ENCODE data around the gene ZNF230.
A peak's percentile ranks its signal among the peaks of the same experiment; 100 is the strongest.

Gene ZNF230

DNA sequence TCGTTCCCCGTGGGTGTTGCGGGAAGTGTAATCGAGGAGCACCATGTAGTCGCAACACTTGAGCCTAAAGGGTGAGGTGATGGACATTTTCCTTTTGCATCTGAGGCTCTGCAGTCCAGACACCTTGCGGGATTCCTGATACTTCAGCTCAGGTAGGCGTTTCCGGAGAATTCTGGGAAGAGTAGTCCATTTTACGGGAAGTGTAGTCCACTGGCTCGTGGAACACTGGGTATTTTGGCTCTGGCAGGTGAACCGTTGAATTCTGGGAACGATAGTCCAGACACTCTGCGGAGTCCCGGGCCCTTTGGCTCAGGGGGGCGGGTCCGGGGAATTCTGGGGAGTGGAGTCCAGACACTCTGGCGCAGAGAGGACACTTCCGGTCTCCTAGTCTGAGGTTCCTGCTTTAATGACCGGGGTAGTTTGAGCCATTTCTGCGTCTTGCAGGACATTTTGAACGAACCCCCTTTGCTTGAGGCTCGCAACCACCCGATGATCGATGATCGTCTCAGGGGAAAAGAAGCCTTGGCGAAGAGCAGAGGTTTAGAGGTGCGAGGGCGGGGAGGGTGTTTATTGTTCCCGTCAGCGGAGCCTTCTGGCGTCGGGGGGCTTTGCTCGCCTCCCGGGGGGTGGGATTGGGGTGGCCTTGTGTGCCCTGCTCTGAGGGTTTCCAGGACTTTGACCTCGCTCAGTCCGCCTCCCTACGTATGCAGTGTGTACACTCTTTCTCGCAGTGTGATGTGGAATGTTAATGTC lies 49.1 kb downstream of the ZNF230 start, which contains the start of gene ZNF223:
ZNF223 (plus strand) TSS at position 387 of the 753 bp plus-strand sequence. CDS start 3,141 bp downstream, outside the sequence.
- Histone ChIP-seq H3K36me3 (ENCODE audit: control insufficient read depth, insufficient read depth, low read length) (peaks cover 4% of the 10 kb centered on the region), H3K27ac (ENCODE audit: low read depth, low read length) (peak within 1 kb of the TSS; percentile 53), H3K4me3 (ENCODE audit: low read length) (peak within 1 kb of the TSS; percentile 78), H3K27me3 (ENCODE audit: control insufficient read depth, insufficient read depth, low read length) (no peaks in the 10 kb centered on the region), H3K4me1 (ENCODE audit: control insufficient read depth, insufficient read depth, low read length) (peaks cover 6% of the 10 kb centered on the region), H3K9ac (ENCODE audit: low read length) (peak within 1 kb of the TSS; percentile 46)

DNA sequence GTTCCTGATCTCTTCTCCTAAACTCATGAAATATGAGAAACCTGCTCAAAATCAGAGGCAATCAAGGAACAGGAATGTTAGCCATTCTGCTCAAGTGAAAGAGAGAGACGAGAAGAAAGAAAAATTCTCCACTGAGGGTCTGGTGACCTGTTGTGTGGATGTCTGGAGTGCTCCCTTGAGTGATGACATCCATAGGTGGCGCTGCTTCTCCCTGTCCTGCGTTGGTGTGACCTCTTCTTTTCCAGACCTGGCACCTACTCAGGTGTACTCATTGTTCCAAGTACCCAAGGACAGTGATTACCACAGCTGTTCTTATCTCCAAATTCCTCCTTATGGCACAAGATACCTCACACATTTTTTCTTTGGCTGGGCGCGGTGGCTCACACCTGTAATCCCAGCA lies 53.1 kb downstream of the ZNF230 start:
- Histone ChIP-seq H3K36me3 (ENCODE audit: control insufficient read depth, insufficient read depth, low read length) (peaks cover 17% of the 10 kb centered on the region), H3K4me3 (ENCODE audit: low read length) (no peak overlapping the region), H3K27ac (ENCODE audit: low read depth, low read length) (no peak overlapping the region), H3K4me1 (ENCODE audit: control insufficient read depth, insufficient read depth, low read length) (peaks cover 6% of the 10 kb centered on the region), H3K27me3 (ENCODE audit: control insufficient read depth, insufficient read depth, low read length) (no peaks in the 10 kb centered on the region), H3K9ac (ENCODE audit: low read length) (no peak overlapping the region)

DNA sequence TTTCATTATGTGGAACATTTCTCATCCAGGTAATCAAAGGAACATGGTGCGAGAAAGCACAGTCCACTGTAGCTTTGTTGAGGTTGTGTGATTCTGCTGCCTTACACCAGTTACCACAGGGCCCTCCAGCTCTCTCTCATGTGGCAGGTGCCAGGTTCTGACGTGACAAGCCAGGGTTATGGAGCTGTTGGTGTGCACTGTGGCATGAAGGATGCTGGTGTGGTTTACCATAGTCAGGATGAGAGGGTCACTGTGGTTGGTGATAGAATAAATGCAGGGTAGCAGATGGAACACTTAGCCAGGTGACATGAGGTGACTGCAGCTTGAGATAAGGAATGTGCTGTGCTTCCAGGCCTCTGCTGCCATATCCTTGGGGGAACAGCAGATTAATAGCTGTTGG lies 56.5 kb downstream of the ZNF230 start:
- Histone ChIP-seq H3K9ac (ENCODE audit: low read length) (no peak overlapping the region), H3K27me3 (ENCODE audit: control insufficient read depth, insufficient read depth, low read length) (no peaks in the 10 kb centered on the region), H3K4me1 (ENCODE audit: control insufficient read depth, insufficient read depth, low read length) (no peaks in the 10 kb centered on the region), H3K4me3 (ENCODE audit: low read length) (no peak overlapping the region), H3K27ac (ENCODE audit: low read depth, low read length) (no peak overlapping the region), H3K36me3 (ENCODE audit: control insufficient read depth, insufficient read depth, low read length) (peaks cover 44% of the 10 kb centered on the region)

DNA sequence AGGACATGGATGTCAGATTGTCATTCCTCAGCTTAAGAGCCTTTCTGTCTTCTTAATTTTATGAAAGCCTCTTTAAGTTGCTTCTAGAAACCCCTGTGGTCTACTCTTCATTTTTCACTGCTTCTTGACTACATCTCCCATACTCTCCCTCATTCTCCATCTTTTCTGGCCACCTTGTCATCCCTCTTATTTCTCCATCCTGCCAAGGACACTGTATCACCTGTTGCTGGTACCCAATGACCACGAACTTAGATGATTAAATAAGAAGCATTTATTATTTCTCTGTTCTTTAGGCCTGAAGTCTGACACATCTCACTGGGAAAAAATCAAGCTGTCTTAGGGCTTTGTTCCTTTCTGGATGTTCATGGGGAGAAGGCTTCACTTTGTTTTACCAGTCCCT lies 58.3 kb downstream of the ZNF230 start:
- no peak overlapping the region for H3K27ac ChIP-seq (ENCODE audit: low read depth, low read length)
- no peaks in the 10 kb centered on the region for H3K27me3 ChIP-seq (ENCODE audit: control insufficient read depth, insufficient read depth, low read length)
- H3K36me3 ChIP-seq (ENCODE audit: control insufficient read depth, insufficient read depth, low read length): peaks cover 42% of the 10 kb centered on the region
- H3K9ac ChIP-seq (ENCODE audit: low read length): no peak overlapping the region
- no peak overlapping the region for H3K4me3 ChIP-seq (ENCODE audit: low read length)
- no peaks in the 10 kb centered on the region for H3K4me1 ChIP-seq (ENCODE audit: control insufficient read depth, insufficient read depth, low read length)

All from rectal smooth muscle tissue (tissue), 1 donor.